DMS79 treated with DMSO at 0.1 percent for 48 hours (cell line): ENCODE results near the gene RNU5B-1.

Source experiments
- DNase-seq: peaks from one replicate; lab custom pipeline; 2025; lab: John Stamatoyannopoulos, UW

Gene RNU5B-1

DNA sequence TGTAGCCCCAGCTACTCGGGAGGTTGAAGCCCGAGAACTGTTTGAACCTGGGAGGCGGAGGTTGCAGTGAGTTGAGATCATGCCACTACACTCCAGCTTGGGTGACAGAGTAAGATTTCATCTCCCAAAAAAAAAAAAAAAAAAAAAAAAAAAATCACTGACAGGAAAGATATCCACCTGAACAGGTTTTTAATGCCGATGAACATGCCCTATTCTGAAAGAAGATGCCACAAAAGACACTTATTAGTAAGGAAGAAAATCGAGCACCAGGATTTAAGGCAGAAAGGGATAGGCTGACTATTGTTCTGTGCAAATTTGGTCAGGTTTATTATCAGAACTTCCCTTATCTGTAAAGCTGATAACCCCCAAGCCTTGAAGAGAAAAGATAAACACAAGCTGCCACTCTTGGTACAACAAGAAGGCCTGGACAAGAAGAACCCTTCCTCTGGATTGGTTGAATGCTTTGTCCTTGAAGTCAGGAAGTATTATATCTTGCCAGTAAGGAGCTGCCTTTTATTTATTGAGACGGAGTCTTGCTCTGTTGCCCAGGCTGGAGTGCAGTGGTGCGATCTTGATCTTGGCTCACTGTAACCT, 15.1 kb upstream of the RNU5B-1 start:
- no peak for DNase-seq

DNA sequence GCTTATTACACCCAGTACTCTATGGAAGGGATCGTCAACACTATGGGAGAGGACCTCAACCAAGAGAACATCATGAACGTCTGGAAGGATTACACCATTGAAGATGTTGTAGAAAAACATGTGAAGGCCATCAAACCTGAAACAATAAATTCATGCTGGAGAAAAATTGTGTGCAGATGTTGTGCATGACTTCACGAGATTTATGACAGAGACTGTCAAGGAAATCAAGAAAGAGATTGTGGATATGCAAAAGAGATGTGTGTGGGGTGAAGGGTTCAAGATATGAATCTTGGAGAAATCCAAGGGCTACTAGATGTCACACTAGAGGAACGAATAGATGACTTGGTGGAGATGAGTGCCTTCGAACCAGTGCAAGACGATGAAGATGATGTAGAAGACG, 14.2 kb upstream of the RNU5B-1 start:
- DNase-seq: no peak

DNA sequence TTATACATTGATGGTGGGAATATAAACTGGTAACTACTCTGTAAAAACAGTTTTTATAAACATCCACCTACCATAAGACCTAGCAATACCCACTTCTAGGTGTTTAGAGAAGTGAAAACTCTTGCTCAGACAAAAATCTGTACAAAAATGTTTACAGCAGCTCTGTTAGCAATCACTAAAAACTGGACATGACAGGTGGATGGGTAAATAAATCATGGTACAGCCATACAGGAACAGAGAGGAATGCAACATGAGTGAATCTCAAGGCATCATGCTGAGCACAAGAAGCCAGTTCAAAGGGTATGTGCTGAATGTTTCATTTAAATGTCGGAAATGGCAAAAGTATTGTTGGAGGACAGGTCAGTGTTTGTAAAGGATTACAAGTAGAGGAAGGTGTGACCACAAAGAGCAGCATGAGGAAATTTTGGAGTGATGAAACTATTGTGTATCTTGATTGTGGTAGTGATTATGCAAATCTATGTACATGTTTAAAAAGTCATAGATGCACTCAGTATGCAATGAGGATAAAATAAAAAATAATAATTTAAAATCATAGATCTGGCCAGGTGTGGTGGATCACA, 11.4 kb upstream of the RNU5B-1 start:
- DNase-seq: no peak

DNA sequence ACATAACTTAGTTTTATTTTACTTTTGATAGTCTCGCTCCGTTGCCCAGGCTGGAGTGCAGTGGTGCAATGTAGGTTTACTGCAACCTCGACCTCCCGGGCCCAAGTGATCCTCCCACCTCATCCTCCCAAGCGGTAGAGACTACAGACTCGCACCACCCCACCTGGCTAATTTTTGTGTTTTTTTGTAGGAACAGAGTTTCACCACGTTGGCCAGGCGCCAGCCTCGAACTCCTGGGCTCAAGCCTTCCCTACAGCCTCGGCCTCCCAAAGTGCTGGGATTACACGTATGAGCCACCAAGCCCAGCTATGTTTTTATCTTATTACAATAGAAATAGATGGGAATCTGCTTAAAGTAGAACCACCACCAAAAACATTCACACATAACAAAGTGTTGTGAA, 5.7 kb upstream of the RNU5B-1 start:
- DNase-seq: no peak

DNA sequence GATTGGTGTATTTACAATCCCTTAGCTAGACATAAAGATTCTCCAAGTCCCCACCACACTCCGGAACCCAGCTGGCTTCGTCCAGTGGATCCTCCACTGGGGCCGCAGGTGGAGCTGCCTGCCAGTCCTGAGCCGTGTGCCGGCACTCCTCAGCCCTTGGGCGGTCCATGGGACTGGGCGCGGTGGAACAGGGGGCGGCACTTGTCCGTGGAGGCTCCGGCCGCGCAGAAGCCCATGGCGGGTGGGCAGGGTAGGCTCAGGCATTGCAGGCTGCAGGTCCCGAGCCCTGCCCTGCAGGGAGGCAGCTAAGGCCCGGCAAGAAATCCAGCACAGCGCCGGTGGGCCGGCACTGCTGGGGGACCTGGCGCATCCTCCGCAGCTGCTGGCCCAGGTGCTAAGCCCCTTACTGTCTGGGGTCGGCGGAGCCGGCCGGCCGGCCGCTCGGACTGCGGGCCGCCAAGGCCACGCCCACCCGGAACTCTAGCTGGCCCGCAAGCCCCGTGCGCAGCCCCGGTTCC, 3.5 kb upstream of the RNU5B-1 start:
- no peak for DNase-seq

DNA sequence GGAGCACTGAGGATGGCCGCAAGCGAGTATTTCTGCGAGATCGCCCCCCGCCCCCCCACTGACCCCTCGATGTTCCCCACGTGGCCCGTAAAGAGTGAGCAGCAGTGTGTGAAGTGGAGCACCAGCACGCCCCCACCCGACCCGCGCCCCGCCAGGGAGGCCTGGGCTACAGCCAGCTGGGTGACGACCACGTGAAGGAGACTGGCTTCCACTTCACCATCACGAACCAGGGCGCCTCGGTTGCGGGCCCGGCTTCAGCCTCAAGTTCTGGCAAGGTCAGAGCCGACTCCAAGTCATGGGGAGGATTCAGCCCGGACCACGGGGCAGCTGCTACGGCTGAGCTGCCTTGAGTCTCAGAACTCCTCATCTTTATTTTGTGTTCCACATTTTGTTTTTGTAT, 2.4 kb upstream of the RNU5B-1 start:
- DNase-seq: no peak

DNA sequence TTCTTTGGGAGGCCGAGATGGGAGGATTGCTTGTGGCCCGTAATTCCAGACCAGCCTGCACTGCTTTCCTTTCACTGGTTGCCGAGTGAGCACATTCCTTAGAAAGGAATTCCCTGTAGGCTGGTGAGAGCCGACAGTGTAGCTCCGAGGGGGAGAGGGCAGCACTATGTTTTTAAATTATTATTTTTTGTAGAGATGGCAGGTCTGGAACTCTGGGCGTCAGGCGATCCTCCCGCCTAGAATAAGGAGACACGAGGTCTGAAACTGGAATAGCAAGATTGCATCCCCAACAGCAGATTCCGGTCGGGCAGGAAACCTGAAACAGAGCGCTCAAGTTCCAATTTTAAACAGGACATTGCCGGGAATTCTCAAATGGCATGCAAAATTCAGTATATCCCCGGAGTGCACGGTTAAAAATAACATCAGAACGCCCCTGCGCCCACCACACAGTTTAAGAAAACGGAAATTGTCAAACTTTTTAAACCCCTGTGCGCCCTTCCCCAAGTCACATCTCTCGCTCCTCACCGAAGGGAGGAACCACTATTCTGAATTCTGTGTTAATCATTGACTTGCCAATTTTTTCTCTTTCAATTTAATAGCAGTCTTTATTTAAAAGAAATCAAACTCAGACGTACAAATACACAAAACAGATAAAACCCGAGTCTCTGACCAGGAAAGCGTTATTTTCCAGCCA, 643 bp upstream of the RNU5B-1 start:
- peak; percentile 31 for DNase-seq

DNA sequence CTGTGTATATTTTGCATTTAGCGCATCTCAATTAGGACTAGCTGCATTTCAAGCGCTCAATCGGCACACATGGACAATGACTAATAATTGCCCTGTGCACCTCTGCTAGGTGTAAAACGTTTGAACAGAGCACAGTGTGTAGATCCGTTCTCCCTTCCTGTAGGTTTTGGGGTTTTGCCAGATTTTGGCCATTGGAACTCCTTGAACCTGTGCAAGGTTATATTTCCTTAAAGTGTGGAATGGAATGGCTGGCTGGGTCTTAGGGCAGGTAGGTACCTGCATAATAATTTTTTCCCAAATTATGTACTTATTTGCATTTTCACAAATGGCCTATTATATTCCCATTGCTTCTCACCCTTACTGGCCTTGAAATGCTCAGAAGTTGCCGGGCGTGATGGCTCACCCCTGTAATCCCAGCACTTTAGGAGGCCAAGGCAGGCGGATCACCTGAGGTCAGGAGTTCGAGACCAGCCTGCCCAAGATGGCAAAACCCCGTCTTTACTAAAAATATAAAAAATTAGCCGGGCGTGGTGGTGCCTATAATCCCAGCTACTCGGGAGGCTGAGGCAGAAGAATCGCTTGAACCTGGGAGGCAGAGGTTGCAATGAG, 777 bp downstream of the RNU5B-1 start:
- no peak for DNase-seq

DNA sequence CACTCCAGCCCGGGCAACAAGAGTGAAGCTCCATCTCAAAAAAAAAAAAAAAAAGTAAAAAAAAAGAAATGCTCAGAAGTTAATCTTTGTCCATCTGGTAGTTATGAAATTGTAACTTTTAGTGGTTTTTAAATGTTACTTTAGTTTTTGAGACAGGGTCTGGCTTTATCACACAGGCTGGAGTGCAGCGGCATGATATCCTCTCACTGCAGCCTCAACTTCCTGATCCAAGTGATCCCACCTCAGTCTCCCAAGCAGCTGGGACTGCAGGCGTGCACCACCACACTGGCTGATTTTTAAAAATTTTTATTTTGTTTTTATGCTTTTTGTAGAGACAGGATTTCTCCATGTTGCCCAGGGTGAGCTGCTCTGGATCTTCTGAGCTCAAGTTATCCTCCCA, 1.3 kb downstream of the RNU5B-1 start:
- DNase-seq: no peak

DNA sequence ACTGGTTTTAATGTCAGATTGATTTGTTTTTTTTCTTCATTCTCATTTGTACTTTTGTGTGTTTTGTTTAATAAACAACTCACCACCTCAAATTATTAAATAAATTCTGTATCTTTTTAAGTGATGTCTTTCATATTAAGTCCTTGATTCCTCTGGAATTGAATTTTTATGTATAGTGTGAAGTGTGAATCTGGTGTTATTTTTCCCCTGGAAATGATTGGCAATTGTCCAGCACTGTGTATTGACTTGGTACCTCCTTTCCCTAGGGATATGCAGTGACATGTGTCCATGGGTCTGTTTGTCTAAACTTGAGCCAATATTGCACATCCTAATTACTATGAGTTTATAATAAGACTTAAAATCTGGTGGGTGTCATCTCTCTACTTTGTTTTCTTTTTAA, 2.1 kb downstream of the RNU5B-1 start:
- no peak for DNase-seq

DNA sequence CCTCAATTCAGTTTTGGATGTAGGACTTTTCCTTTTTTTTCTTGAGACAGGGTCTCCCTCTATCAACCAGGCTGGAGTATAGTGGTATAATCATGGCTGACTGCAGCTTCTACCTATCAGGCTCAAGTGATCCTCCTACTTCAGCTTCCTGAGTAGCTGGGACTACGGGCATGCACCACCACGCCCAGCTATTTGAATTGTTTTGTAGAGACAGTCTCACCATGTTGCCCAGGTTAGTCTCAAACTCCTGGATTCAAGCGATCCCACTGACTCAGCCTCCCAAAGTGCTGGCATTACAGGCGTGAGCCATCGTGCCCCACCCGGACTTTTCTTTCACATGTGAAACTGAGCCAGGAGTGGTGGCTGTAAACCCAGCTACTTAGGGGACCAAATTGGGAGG, 3.5 kb downstream of the RNU5B-1 start:
- DNase-seq: no peak

DNA sequence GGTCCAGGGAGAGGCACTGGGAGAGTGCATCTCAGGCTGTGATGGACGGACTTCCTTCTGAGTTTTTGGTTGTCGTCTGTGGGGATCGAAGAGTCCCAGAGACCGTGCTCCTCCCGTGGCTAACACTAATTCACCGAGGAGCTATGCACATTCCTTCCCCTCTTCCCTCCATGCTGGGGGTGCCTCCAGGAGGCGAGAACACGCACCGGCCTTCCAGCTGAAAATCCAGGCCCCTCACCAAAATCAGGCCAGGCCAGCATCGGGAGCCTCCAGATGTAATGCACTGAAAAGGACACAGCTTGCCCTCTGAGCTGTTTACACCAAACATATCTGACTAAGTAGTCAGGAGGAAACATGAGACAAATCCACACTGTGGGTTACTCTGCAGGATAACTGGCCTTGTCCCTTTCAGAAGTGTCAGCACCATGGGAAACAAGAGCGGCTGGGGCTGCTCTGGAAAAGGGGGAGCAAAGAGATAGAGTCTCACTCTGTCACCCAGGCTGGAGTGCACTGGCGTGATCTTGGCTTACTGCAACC, 5.5 kb downstream of the RNU5B-1 start:
- DNase-seq: no peak

DNA sequence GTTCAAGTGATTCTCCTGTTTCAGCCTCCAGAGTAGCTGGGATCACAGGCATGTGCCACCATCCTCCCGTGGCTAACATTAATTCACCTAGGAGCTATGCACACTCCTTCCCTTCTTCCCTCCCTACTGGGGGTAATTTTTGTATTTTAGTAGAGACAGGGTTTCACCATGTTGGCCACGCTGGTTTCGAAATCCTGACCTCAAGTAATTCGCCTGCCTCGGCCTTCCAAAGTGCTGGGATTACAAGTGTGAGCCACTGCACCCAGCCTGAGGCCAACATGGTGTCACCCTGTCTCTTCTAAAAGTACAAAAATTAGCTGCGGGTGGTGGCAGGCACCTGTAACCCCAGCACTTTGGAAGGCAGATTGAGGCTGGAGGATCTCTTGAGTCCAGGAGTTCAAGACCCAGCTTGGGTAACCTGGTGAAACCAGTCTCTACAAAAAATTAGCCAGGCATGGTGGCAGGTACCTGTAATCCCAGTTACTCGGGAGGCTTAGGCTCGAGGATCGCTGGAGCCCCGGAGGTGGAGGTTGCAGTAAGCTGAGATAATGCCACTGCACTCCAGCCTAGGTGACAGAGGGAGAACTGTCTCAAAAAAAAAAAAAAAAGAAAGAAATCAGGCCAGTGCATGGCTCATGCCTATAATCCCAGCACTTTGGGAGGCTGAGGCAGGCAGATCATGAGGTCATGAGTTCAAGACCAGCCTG, 6.1 kb downstream of the RNU5B-1 start:
- no peak for DNase-seq

DNA sequence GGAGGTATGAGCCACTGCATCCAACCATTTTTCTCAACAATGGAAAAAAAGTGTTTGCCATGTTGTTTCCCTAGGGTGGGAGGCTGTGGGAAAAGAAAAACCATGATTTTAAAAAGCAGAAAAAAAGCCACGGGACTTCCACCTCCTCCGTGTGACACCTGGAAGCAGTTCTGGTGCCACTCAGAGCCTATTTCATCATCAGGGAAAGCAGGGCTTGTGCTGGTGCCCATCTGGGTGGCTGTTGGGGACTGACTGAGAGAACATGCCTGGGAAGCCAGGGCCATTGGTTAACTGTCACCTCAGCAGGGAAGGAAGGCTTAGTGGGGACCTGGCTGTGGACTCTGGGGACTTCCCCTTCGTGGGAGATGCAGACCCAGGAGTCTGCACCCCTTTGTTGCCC, 7.3 kb downstream of the RNU5B-1 start:
- no peak for DNase-seq

DNA sequence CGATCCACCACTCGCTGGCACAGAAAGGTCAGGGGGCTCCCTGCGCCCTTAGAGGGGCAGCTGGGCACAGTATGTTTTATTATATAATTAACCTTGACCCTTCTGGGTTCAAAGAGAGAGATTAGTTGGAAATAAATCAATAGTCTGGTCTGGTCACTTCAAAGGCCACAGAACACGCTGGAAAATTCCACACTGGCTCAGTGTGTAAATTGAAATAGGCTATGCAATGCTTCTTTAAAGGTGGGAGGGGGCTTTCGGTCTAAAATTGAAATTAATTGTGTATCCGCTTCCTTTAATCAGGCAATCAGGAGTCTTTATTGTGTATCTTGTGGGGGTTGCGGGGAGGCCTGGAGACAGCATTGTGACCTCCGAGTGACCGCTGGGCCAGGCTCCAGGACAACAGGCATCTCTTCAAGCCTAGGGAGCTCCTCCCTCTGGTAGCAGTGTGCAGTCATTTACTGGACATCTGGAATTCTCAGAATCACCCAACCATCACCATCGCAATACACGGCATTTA, 8.0 kb downstream of the RNU5B-1 start:
- no peak for DNase-seq

DNA sequence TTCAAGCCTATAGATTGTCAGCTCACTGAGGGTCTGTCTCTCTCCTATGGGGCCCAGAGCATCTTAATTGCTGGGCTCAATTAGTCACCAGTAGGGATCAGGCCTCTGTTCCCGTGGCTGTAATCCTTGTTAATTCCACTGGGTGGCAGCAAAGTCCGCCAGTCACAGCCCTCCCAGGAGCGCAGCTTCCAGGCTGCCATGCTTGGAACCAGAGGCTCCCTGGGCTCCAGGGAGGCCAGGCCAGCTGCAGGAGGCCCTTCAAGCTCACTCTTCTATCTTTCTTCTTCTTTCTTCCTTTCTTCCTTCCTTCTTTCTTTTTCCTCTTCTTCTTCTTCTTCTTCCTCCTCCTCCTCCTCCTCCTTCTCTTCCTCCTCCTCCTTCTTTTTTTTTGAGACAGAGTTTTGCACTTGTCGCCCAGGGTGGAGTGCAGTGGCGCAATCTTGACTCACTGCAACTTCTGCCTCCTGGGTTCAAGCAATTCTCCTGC, 14.4 kb downstream of the RNU5B-1 start:
- peak; percentile 29 for DNase-seq

DNA sequence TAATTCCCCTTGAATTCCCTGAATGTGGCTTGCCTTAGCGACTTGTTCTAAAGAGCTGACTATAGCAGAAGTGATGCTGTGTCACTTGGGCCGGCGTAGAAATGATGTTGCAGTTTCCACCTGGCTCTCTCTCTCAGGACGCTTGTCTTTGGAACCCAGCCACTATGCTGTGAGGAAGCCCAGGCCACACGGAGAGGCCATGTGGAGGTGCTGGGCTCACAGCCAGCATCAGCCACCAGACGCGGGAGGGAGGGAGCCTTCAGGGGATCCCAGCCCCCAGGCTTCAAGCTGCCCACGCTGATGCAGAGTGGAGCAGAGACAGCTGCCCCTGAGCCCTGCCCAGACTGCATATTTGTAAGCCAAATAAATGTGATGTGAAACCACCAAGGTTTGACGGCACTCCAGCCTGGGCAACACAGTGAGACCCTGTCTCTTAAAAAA, 18.6 kb downstream of the RNU5B-1 start:
- DNase-seq: peak; percentile 56

DNA sequence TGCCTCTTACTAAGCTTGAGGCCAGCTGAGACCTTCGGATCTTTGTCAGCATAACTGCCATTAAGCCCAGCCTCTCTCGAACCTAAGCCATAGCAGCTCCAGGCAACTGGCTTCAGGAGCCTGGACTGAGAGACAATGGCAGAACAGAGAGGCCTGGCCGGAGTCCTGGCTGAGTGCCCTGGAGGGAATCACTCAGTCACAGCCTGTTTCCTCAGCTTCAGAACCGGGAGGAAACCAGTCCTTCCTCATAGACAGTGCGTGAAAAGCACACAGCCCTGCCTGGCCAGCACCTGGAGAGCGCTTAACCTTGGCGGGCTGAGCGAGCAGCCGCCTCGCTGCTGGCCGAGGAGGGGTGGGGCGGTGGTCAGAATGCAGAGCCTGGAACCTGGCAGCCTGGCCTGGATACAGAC, 21.6 kb downstream of the RNU5B-1 start:
- peak; percentile 10 for DNase-seq

DNA sequence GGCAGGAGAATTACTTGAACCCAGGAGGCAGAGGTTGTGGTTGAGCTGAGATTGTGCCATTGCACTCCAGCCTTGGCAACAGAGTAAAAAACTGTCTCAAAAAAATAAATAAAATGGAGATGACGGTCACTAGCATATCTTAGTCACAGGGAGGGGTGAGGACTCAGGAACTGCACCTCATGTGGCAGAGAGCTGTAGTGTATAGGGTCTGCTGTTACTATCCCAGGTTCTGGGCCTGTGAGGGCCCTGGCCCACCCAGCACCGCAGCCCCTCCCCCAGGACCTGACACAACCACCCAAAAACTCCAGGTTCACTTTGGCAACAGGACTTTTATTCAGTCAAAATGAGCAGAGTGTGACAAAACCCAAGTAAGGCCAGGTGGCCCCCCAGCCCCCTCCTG, 22.3 kb downstream of the RNU5B-1 start:
- DNase-seq: no peak

DNA sequence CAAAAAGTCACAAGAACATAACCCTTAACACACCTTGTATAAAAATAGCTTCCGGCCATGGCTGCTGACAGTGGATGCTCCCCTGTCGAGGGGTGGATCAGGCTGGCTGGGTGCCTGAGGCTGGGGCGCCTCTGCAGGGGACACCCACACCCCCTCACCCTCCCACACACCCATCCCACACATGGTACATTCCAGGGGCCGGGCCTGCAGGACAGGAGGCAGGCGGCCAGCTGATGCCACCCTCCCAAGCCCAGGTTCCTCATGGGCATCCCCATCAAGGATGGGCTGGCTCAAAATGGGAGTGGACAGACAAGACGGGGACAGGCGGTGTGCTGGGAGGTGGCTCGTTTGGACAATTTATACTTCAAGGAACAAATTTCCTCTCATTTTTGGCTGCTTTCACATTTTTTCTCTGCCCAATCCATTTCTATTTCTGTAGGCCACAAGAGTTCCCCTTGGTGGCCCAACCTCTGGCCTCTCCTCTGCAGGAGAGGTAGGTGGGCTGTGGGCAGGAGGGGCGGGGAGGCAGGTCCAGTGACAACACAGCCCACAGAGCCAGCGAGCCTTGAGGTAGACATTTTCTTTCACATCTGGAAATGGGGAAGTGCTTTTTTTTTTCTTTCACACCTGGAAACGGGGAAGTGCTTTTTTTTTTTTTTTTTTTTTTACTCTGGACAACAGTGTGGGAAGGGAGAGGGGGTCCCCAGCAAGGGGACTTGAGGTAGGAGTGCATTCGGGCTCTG, 23.3 kb downstream of the RNU5B-1 start:
- no peak for DNase-seq
